Neural progenitor cell (in vitro differentiated cells): ENCODE data around the gene HES3. TPM values are rescaled to one million over a fixed set of nuclear protein-coding genes. Genes with fewer than 3 reads are reported as not detected.

Source experiments
- DNase-seq: peaks from one replicate; pipeline ENCODE4 v3.0.0-alpha.2; 2016; ENCODE audit warnings: low spot score
- H2AFZ ChIP-seq: fragments of 200-600 bp; sonication (generic); replicated peaks from 2 replicates; pipeline ENCODE4 v1.6.1; 2016; ENCODE audit warnings: antibody characterized with exemption
- H3F3A ChIP-seq: fragments of 200-600 bp; sonication (generic); 2 replicates; pipeline ENCODE4 v1.6.1; 2016; ENCODE audit warnings: antibody characterized with exemption, low read depth
- H3K27ac ChIP-seq: fragments of 200-600 bp; sonication (generic); 2 replicates; pipeline ENCODE4 v1.5.1; 2016; ENCODE audit warnings: mild to moderate bottlenecking
- H3K27me3 ChIP-seq: fragments of 200-600 bp; sonication (generic); 2 replicates; pipeline ENCODE4 v1.6.1; 2016; ENCODE audit warnings: mild to moderate bottlenecking, moderate library complexity
- H3K36me3 ChIP-seq: fragments of 200-600 bp; sonication (generic); 2 replicates; pipeline ENCODE4 v1.5.1; 2016
- H3K4me1 ChIP-seq: fragments of 200-600 bp; sonication (generic); 2 replicates; pipeline ENCODE4 v1.6.1; 2016; ENCODE audit warnings: mixed run types
- H3K4me2 ChIP-seq: fragments of 200-600 bp; sonication (generic); 2 replicates; pipeline ENCODE4 v1.6.1; 2016
- H3K4me3 ChIP-seq: fragments of 200-600 bp; sonication (generic); 2 replicates; pipeline ENCODE4 v1.5.1; 2016
- H3K79me2 ChIP-seq: fragments of 200-600 bp; sonication (generic); 2 replicates; pipeline ENCODE4 v1.6.1; 2016; ENCODE audit warnings: low read depth
- H3K9ac ChIP-seq: fragments of 200-600 bp; sonication (generic); 2 replicates; pipeline ENCODE4 v1.6.1; 2016
- H3K9me3 ChIP-seq: fragments of 200-600 bp; sonication (generic); 2 replicates; pipeline ENCODE4 v1.5.1; 2016; ENCODE audit warnings: low read depth
- H4K20me1 ChIP-seq: fragments of 200-600 bp; sonication (generic); 2 replicates; pipeline ENCODE4 v1.6.1; 2016; ENCODE audit warnings: low read depth
- H3K27ac Mint-ChIP-seq: 3 replicates; pipeline ENCODE4 v1.8.0; 2021; ENCODE audit warnings: mixed read lengths
- H3K27me3 Mint-ChIP-seq: 2 replicates; pipeline ENCODE4 v1.8.0; 2022; ENCODE audit warnings: low read depth, mild to moderate bottlenecking, inconsistent platforms, moderate library complexity, mixed read lengths; ENCODE audit not compliant: insufficient read depth
- H3K36me3 Mint-ChIP-seq: 3 replicates; pipeline ENCODE4 v1.8.0; 2021; ENCODE audit warnings: mixed read lengths
- H3K4me1 Mint-ChIP-seq: 3 replicates; pipeline ENCODE4 v1.8.0; 2021; ENCODE audit warnings: mixed read lengths
- H3K4me3 Mint-ChIP-seq: 3 replicates; pipeline ENCODE4 v1.8.0; 2021; ENCODE audit warnings: mild to moderate bottlenecking, moderate library complexity, mixed read lengths
- H3K9me3 Mint-ChIP-seq: 3 replicates; pipeline ENCODE4 v1.8.0; 2020; ENCODE audit warnings: mixed read lengths
- EZH2 ChIP-seq: fragments of 200-600 bp; sonication (generic); IDR thresholded peaks from 2 replicates; pipeline ENCODE4 v1.6.1; 2017; ENCODE audit warnings: antibody characterized with exemption, mild to moderate bottlenecking, moderate library complexity
- EZH2phosphoT487 ChIP-seq: fragments of 200-600 bp; sonication (generic); IDR thresholded peaks from 2 replicates; pipeline ENCODE4 v1.6.1; 2017; ENCODE audit warnings: antibody characterized with exemption
- total RNA-seq: library from RNA; depleted of rRNA; stranded (reverse); fragments of >200 nt; gene quantifications from 2 replicates; pipeline ENCODE4 v1.2.3, GENCODE V29; 2015; ENCODE audit warnings: low replicate concordance
- TF ChIP-seq, protein P1 (sequence below): fragments of 200-600 bp; sonication (generic); IDR thresholded peaks from 2 replicates; pipeline ENCODE4 v1.5.1; 2017; ENCODE audit warnings: antibody characterized with exemption, mild to moderate bottlenecking

Gene HES3
- total RNA-seq, 1 donor from 2014 or later = 5.5 TPM

DNA sequence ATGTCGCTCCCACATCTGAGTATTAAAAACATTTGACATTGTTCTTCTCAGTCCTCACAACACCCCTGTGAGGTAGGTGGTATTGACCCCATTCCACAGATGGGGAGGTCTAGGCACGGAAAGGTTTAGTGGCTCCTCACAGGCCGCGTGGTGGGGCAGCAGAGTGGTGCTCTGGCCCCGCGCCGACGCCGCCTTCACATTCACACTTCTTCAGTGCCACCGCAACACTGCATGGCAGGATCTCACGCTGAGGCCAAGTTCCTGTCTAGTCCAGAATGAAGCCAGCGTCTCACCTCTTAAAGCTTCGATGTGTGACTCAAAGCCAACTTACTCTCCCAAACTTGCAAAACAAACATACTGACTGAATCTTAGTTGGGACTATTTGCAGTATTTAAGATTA, 20.4 kb upstream of the HES3 start:
- no peaks in the 10 kb centered on the region for H3K4me1 ChIP-seq
- DNase-seq = no peak
- Mint-ChIP-seq H3K4me3 (no peak overlapping the region), H3K36me3 (peaks cover 31% of the 10 kb centered on the region), H3K4me1 (peaks cover 22% of the 10 kb centered on the region), H3K27ac (no peak overlapping the region), H3K27me3 (peaks cover 3% of the 10 kb centered on the region), H3K9me3 (no peaks in the 10 kb centered on the region)
- no peak overlapping the region for H3K4me2 ChIP-seq
- H3K9ac ChIP-seq = no peak overlapping the region
- H3K79me2 ChIP-seq = peaks cover 12% of the 10 kb centered on the region
- no peaks in the 10 kb centered on the region for H3K27me3 ChIP-seq
- H3K4me3 ChIP-seq = no peak overlapping the region
- peaks cover 8% of the 10 kb centered on the region for H3K36me3 ChIP-seq
- H3K27ac ChIP-seq = no peak overlapping the region
- H4K20me1 ChIP-seq = peaks cover 45% of the 10 kb centered on the region
- no peaks in the 10 kb centered on the region for H3K9me3 ChIP-seq
- H2AFZ ChIP-seq = no peak overlapping the region
- TF ChIP-seq, protein P1, sequence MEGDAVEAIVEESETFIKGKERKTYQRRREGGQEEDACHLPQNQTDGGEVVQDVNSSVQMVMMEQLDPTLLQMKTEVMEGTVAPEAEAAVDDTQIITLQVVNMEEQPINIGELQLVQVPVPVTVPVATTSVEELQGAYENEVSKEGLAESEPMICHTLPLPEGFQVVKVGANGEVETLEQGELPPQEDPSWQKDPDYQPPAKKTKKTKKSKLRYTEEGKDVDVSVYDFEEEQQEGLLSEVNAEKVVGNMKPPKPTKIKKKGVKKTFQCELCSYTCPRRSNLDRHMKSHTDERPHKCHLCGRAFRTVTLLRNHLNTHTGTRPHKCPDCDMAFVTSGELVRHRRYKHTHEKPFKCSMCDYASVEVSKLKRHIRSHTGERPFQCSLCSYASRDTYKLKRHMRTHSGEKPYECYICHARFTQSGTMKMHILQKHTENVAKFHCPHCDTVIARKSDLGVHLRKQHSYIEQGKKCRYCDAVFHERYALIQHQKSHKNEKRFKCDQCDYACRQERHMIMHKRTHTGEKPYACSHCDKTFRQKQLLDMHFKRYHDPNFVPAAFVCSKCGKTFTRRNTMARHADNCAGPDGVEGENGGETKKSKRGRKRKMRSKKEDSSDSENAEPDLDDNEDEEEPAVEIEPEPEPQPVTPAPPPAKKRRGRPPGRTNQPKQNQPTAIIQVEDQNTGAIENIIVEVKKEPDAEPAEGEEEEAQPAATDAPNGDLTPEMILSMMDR = no peak
- TF ChIP-seq EZH2phosphoT487 (no peak), EZH2 (no peak)
- peaks cover 25% of the 10 kb centered on the region for H3F3A ChIP-seq

GRCh38 chr1:6224718-6225117, 19.3 kb upstream of the HES3 start:
- H3K36me3 ChIP-seq = peaks cover 8% of the 10 kb centered on the region
- Mint-ChIP-seq H3K27me3 (peaks cover 3% of the 10 kb centered on the region), H3K27ac (no peak overlapping the region), H3K9me3 (no peaks in the 10 kb centered on the region), H3K36me3 (peaks cover 31% of the 10 kb centered on the region), H3K4me1 (peaks cover 22% of the 10 kb centered on the region), H3K4me3 (peak overlapping the region; percentile 24)
- no peak overlapping the region for H3K27ac ChIP-seq
- no peaks in the 10 kb centered on the region for H3K4me1 ChIP-seq
- no peak overlapping the region for H3K4me3 ChIP-seq
- peaks cover 45% of the 10 kb centered on the region for H4K20me1 ChIP-seq
- DNase-seq = no peak
- H3F3A ChIP-seq = peaks cover 25% of the 10 kb centered on the region
- H3K79me2 ChIP-seq = peaks cover 12% of the 10 kb centered on the region
- no peak overlapping the region for H3K9ac ChIP-seq
- H3K9me3 ChIP-seq = no peaks in the 10 kb centered on the region
- H3K4me2 ChIP-seq = no peak overlapping the region
- no peaks in the 10 kb centered on the region for H3K27me3 ChIP-seq
- no peak overlapping the region for H2AFZ ChIP-seq
- no peak for TF ChIP-seq EZH2phosphoT487
- no peak for TF ChIP-seq EZH2
- TF ChIP-seq, protein P1 = no peak

GRCh38 chr1:6225651-6226050, 18.3 kb upstream of the HES3 start:
- no peak overlapping the region for H2AFZ ChIP-seq
- peaks cover 8% of the 10 kb centered on the region for H3K36me3 ChIP-seq
- no peak overlapping the region for H3K9ac ChIP-seq
- DNase-seq = no peak
- Mint-ChIP-seq H3K27me3 (peaks cover 3% of the 10 kb centered on the region), H3K4me1 (peaks cover 22% of the 10 kb centered on the region), H3K9me3 (no peaks in the 10 kb centered on the region), H3K36me3 (peaks cover 31% of the 10 kb centered on the region), H3K27ac (no peak overlapping the region), H3K4me3 (no peak overlapping the region)
- peaks cover 25% of the 10 kb centered on the region for H3F3A ChIP-seq
- no peak overlapping the region for H3K4me3 ChIP-seq
- H3K27me3 ChIP-seq = no peaks in the 10 kb centered on the region
- H4K20me1 ChIP-seq = peaks cover 45% of the 10 kb centered on the region
- no peak overlapping the region for H3K4me2 ChIP-seq
- H3K9me3 ChIP-seq = no peaks in the 10 kb centered on the region
- peaks cover 20% of the 10 kb centered on the region for H3K79me2 ChIP-seq
- TF ChIP-seq EZH2 (no peak), EZH2phosphoT487 (no peak)
- TF ChIP-seq, protein P1 = no peak
- no peaks in the 10 kb centered on the region for H3K4me1 ChIP-seq
- no peak overlapping the region for H3K27ac ChIP-seq

DNA sequence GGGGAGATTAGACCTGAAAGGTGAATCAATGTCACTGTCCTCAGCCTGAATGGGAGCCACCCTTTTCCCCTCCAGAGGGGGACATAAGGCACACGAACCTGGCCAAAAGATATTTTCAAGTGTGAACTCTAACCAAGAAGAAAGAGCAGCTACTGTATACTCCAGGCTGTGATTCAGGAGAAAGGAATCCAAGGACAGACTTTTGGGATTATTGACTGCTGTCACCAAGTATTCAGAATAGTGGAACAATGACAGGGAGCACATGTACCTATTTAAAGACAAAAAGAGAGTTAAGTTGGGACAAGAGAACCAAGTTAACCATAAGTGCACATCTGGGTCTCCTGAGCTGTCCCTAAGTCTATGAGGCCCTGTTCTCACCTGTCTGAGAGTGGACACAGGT, 10.6 kb upstream of the HES3 start:
- peaks cover 30% of the 10 kb centered on the region for H3K4me1 Mint-ChIP-seq
- DNase-seq = no peak

More for the DNA sequence above, 10.6 kb upstream of the HES3 start:
- H3K27me3 ChIP-seq = no peaks in the 10 kb centered on the region
- H3K4me3 Mint-ChIP-seq = peak overlapping the region; percentile 64
- TF ChIP-seq EZH2phosphoT487 = no peak
- no peak for TF ChIP-seq EZH2
- H3K79me2 ChIP-seq = peaks cover 58% of the 10 kb centered on the region
- H3K4me1 ChIP-seq = peaks cover 15% of the 10 kb centered on the region
- H3K9me3 Mint-ChIP-seq = peaks cover 4% of the 10 kb centered on the region
- peaks cover 20% of the 10 kb centered on the region for H3F3A ChIP-seq
- H3K4me2 ChIP-seq = no peak overlapping the region
- H2AFZ ChIP-seq = no peak overlapping the region
- peaks cover 8% of the 10 kb centered on the region for H3K36me3 ChIP-seq
- H3K27me3 Mint-ChIP-seq = peaks cover 5% of the 10 kb centered on the region
- no peaks in the 10 kb centered on the region for H3K9me3 ChIP-seq
- H3K27ac Mint-ChIP-seq = no peak overlapping the region
- no peak overlapping the region for H3K9ac ChIP-seq
- peaks cover 12% of the 10 kb centered on the region for H3K36me3 Mint-ChIP-seq
- peaks cover 31% of the 10 kb centered on the region for H4K20me1 ChIP-seq
- no peak overlapping the region for H3K27ac ChIP-seq
- no peak overlapping the region for H3K4me3 ChIP-seq
